HCT116 (cell line): ENCODE data around the gene ZDBF2. TPM values are rescaled to one million over a fixed set of nuclear protein-coding genes. Genes with fewer than 3 reads are reported as not detected.
"Not testable (repeated sequence)": the region's sequence is repeated elsewhere in the genome, so short reads cannot be mapped to it uniquely, and the experiment has no call there.

Source experiments
- ATAC-seq: fragments of 200-7000 bp; cut with Tn5 transposase; 2 replicates; pipeline ENCODE4 v1.9.1; 2020; ENCODE audit warnings: mild to moderate bottlenecking, moderate library complexity
- BruUV-seq: library from RNA; stranded (reverse); fragments of 400-500 nt; replicated peaks from 2 replicates; lab custom pipeline; 2021; lab: Mats Ljungman, UMichigan
- CTCF ChIA-PET: fragments of 300-600 bp; sonication (Branson Sonifier 250); formaldehyde crosslinking; loops from one replicate; lab custom pipeline; 2021; ENCODE audit warnings: antibody characterized with exemption; lab: Charles Lee
- POLR2A ChIA-PET: fragments of 300-600, 350-600 bp; sonication (Branson Sonifier 250); formaldehyde crosslinking; loops from one replicate; lab custom pipeline; 2021; ENCODE audit warnings: antibody characterized with exemption; lab: Charles Lee
- RAD21 ChIA-PET, 2 experiments: fragments of 300-600 bp; sonication (Branson Sonifier 250); formaldehyde crosslinking; loops; one replicate each; lab custom pipeline; 2023; ENCODE audit warnings: low total read pairs in 2 of 2; ENCODE audit not compliant: uncharacterized antibody in 2 of 2, unreplicated experiment in 2 of 2, low non-redundant PET in 1 of 2; lab: Charles Lee
- DNase-seq: peaks from one replicate; pipeline ENCODE4 v3.0.0-alpha.2; 2010; ENCODE audit warnings: low read depth, low spot score
- H2AFZ ChIP-seq: fragments of 200-600 bp; shearing (Covaris generic), sonication (generic); 2 replicates; pipeline ENCODE4 v1.6.1; 2017; ENCODE audit warnings: low read depth, mixed run types, mixed read lengths, antibody characterized with exemption, low read length; ENCODE audit not compliant: poor library complexity, severe bottlenecking
- H3K27ac ChIP-seq: 2 replicates; pipeline ENCODE4 v1.5.1; 2012; ENCODE audit warnings: low read depth, low read length
- H3K27me3 ChIP-seq: fragments of 200-600 bp; sonication (generic); 2 replicates; pipeline ENCODE4 v1.6.1; 2016; ENCODE audit warnings: mixed run types, low read length, mixed read lengths; ENCODE audit not compliant: insufficient read depth
- H3K36me3 ChIP-seq, 2 experiments: fragments of 200-500 bp in 1 of 2; fragments of 200-600 bp in 1 of 2; sonication (Bioruptor generic) in 1 of 2; sonication (generic) in 1 of 2; 2 replicates each; pipeline versions ENCODE4 v1.5.1 to v1.6.1; 2014 to 2016; ENCODE audit warnings: low read length in 2 of 2, inconsistent platforms in 1 of 2, mixed read lengths in 1 of 2, mixed run types in 1 of 2; ENCODE audit not compliant: insufficient read depth in 2 of 2, control insufficient read depth in 1 of 2
- H3K4me1 ChIP-seq, 2 experiments: fragments of 200-600 bp in 1 of 2; sonication (generic) in 1 of 2; 2 replicates each; pipeline versions ENCODE4 v1.5.1 to v1.6.1; 2012 to 2017; ENCODE audit warnings: low read length in 2 of 2, inconsistent platforms in 1 of 2, mild to moderate bottlenecking in 1 of 2, mixed read lengths in 1 of 2, mixed run types in 1 of 2, moderate library complexity in 1 of 2; ENCODE audit not compliant: insufficient read depth in 2 of 2, control insufficient read depth in 1 of 2
- H3K4me2 ChIP-seq: fragments of 200-600 bp; sonication (generic); 2 replicates; pipeline ENCODE4 v1.6.1; 2017; ENCODE audit warnings: mixed run types, low read length, mixed read lengths
- H3K4me3 ChIP-seq, 2 experiments: fragments of 200-600 bp in 1 of 2; sonication (generic) in 1 of 2; replicated peaks in 1 of 2; 2 replicates each; pipeline ENCODE4 v1.5.1; 2011 to 2016; ENCODE audit warnings: low read length in 2 of 2, control low read depth in 1 of 2, low read depth in 1 of 2, mild to moderate bottlenecking in 1 of 2, mixed read lengths in 1 of 2, mixed run types in 1 of 2
- H3K79me2 ChIP-seq: fragments of 200-600 bp; sonication (generic); 2 replicates; pipeline ENCODE4 v1.6.1; 2017; ENCODE audit warnings: mild to moderate bottlenecking, mixed run types, low read length, moderate library complexity, mixed read lengths; ENCODE audit not compliant: insufficient read depth
- H3K9ac ChIP-seq: fragments of 200-600 bp; sonication (generic); 2 replicates; pipeline ENCODE4 v1.6.1; 2016; ENCODE audit warnings: low read length, mixed read lengths
- H3K9me2 ChIP-seq: fragments of 200-600 bp; sonication (generic), shearing (Covaris generic); 2 replicates; pipeline ENCODE4 v1.6.1; 2017; ENCODE audit warnings: mixed run types, mild to moderate bottlenecking, moderate library complexity; ENCODE audit not compliant: insufficient read depth
- H3K9me3 ChIP-seq, 2 experiments: fragments of 200-500 bp in 1 of 2; fragments of 200-600 bp in 1 of 2; sonication (Bioruptor generic) in 1 of 2; sonication (generic) in 1 of 2; 2 replicates each; pipeline ENCODE4 v1.6.1; 2014 to 2017; ENCODE audit warnings: low read length in 2 of 2, mixed read lengths in 2 of 2, inconsistent platforms in 1 of 2, low read depth in 1 of 2, mild to moderate bottlenecking in 1 of 2, mixed run types in 1 of 2, moderate library complexity in 1 of 2; ENCODE audit not compliant: control insufficient read depth in 1 of 2, insufficient read depth in 1 of 2
- H4K20me1 ChIP-seq: fragments of 200-600 bp; sonication (generic), shearing (Covaris generic); 2 replicates; pipeline ENCODE4 v1.6.1; 2017; ENCODE audit warnings: mixed run types, mild to moderate bottlenecking, moderate library complexity; ENCODE audit not compliant: insufficient read depth
- CBX3 ChIP-seq: IDR thresholded peaks from 2 replicates; pipeline ENCODE4 v1.6.1; 2012; ENCODE audit warnings: low read depth
- CEBPB ChIP-seq: IDR thresholded peaks from 2 replicates; pipeline ENCODE4 v1.6.1; 2012; ENCODE audit warnings: low read depth
- JUND ChIP-seq: IDR thresholded peaks from 2 replicates; pipeline ENCODE4 v1.6.1; 2012
- POLR2A ChIP-seq: IDR thresholded peaks from 2 replicates; pipeline ENCODE4 v1.7.0; 2011; ENCODE audit warnings: borderline replicate concordance; ENCODE audit not compliant: insufficient read depth, insufficient read length; ENCODE audit errors: extremely low read depth
- SP1 ChIP-seq: IDR thresholded peaks from 2 replicates; pipeline ENCODE4 v1.6.1; 2012; ENCODE audit warnings: low read depth
- TCF7L2 ChIP-seq: IDR thresholded peaks from 2 replicates; pipeline ENCODE4 v1.7.0; 2011; ENCODE audit warnings: borderline replicate concordance, inconsistent platforms; ENCODE audit not compliant: insufficient read depth, insufficient read length; ENCODE audit errors: extremely low read depth
- ZFX ChIP-seq: fragments of 450-650 bp; IDR thresholded peaks from 2 replicates; pipeline ENCODE4 v1.6.1; 2017
- ZNF274 ChIP-seq: fragments of 200-500 bp; sonication (Bioruptor generic); IDR thresholded peaks from 2 replicates; pipeline ENCODE4 v1.6.1; 2014; ENCODE audit warnings: mild to moderate bottlenecking, low read depth, low read length, inconsistent platforms
- intact Hi-C: fragments of 100-400 bp; cut with micrococcal nuclease; formaldehyde crosslinking; loops from 2 replicates; pipeline ENCODE4 v1.10.0; 2022
- total RNA-seq: library from RNA; stranded (reverse); gene quantifications from one replicate; pipeline ENCODE4 v1.2.1, GENCODE V29; 2021; ENCODE audit not compliant: unreplicated experiment
- TF ChIP-seq, protein P1 (sequence below): IDR thresholded peaks from 2 replicates; pipeline ENCODE4 v1.6.1; 2012
- TF ChIP-seq, protein P2 (sequence below): IDR thresholded peaks from 2 replicates; pipeline ENCODE4 v1.6.1; 2012; ENCODE audit warnings: low read depth

Gene ZDBF2
- total RNA-seq, 1 experiment from 2014 or later, result 9.2 TPM

DNA sequence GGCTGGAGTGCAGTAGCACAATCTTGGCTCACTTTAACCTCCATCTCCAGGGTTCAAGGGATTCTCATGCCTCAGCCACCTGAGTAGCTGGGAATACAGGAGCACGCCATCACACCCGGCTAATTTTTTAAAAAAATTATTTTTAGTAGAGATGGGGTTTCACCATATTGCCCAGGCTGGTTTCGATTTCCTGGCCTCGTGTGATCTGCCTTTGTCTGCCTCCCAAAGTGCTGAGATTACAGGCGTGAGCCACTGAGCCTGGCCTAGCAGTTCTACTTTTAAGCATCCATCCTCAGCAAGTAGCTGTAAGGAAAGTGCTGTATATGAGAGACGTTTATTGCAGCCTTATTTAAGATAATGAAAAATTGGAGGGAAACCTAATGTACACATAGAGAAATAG, 79.7 kb downstream of the ZDBF2 start:
- no TSS peak for BruUV-seq
- ChIA-PET RAD21 (interaction anchor here in 1 of 2 experiments (0.6 kb wide), 1 partner anchor 22 kb away, joined by 3 read pairs; no protein-coding TSS in a partner anchor), POLR2A (no interaction called here), CTCF (no interaction called here)
- no peak overlapping the region for H3K4me3 ChIP-seq
- intact Hi-C loops, result no loop called here
- H3K79me2 ChIP-seq, result no peaks in the 10 kb centered on the region
- no peak overlapping the region for H3K27ac ChIP-seq
- H3K9me2 ChIP-seq, result no peaks in the 10 kb centered on the region
- H3K36me3 ChIP-seq, result no peaks in the 10 kb centered on the region
- H3K27me3 ChIP-seq, result no peaks in the 10 kb centered on the region
- TF ChIP-seq TCF7L2 (no peak), JUND (no peak), ZNF274 (no peak), ZFX (no peak), CEBPB (no peak), CBX3 (no peak), POLR2A (no peak), SP1 (no peak)
- TF ChIP-seq, protein P1, sequence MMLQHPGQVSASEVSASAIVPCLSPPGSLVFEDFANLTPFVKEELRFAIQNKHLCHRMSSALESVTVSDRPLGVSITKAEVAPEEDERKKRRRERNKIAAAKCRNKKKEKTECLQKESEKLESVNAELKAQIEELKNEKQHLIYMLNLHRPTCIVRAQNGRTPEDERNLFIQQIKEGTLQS, result no peak
- TF ChIP-seq, protein P2, sequence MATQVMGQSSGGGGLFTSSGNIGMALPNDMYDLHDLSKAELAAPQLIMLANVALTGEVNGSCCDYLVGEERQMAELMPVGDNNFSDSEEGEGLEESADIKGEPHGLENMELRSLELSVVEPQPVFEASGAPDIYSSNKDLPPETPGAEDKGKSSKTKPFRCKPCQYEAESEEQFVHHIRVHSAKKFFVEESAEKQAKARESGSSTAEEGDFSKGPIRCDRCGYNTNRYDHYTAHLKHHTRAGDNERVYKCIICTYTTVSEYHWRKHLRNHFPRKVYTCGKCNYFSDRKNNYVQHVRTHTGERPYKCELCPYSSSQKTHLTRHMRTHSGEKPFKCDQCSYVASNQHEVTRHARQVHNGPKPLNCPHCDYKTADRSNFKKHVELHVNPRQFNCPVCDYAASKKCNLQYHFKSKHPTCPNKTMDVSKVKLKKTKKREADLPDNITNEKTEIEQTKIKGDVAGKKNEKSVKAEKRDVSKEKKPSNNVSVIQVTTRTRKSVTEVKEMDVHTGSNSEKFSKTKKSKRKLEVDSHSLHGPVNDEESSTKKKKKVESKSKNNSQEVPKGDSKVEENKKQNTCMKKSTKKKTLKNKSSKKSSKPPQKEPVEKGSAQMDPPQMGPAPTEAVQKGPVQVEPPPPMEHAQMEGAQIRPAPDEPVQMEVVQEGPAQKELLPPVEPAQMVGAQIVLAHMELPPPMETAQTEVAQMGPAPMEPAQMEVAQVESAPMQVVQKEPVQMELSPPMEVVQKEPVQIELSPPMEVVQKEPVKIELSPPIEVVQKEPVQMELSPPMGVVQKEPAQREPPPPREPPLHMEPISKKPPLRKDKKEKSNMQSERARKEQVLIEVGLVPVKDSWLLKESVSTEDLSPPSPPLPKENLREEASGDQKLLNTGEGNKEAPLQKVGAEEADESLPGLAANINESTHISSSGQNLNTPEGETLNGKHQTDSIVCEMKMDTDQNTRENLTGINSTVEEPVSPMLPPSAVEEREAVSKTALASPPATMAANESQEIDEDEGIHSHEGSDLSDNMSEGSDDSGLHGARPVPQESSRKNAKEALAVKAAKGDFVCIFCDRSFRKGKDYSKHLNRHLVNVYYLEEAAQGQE, result no peak
- TF ChIP-seq, all 23 proteins: peak for 0
- Histone ChIP-seq H3K9ac (no peak overlapping the region), H3K4me1 (no peaks in the 10 kb centered on the region), H4K20me1 (no peaks in the 10 kb centered on the region), H3K9me3 (peaks cover 0 to 3% of the 10 kb centered on the region in 2 experiments; a peak in 1 of 4 replicates), H2AFZ (no peak overlapping the region), H3K4me2 (no peak overlapping the region)
- DNase-seq, result no peak
- ATAC-seq, result peak; percentile 22; the same call in 1 of the 2 replicates

- CTCF ChIA-PET, H3K4me1 ChIP-seq, H3K9ac ChIP-seq, H3K79me2 ChIP-seq, H3K4me3 ChIP-seq, H3K27ac ChIP-seq, DNase-seq, intact Hi-C loops, H3K4me2 ChIP-seq, POLR2A ChIA-PET, H3K27me3 ChIP-seq, H3K36me3 ChIP-seq, ATAC-seq, RAD21 ChIA-PET, BruUV-seq, H4K20me1 ChIP-seq, H3K9me2 ChIP-seq, H2AFZ ChIP-seq, H3K9me3 ChIP-seq: not testable (repeated sequence)
These were observed 82.4 kb downstream of the ZDBF2 start for GRCh38 chr2:206356840-206357239.

- H3K36me3 ChIP-seq, CTCF ChIA-PET, H3K4me2 ChIP-seq, H3K4me1 ChIP-seq, H3K9me2 ChIP-seq, H3K27me3 ChIP-seq, H3K4me3 ChIP-seq, POLR2A ChIA-PET, BruUV-seq, DNase-seq, H3K27ac ChIP-seq, H2AFZ ChIP-seq, H3K79me2 ChIP-seq, RAD21 ChIA-PET, intact Hi-C loops, H4K20me1 ChIP-seq, ATAC-seq, H3K9ac ChIP-seq, H3K9me3 ChIP-seq: not testable (repeated sequence)
These were observed 86.4 kb downstream of the ZDBF2 start for GRCh38 chr2:206360840-206361239.
